Keratinocyte (primary cell): ENCODE results near the gene DDX39B. TPM values are rescaled to one million over a fixed set of nuclear protein-coding genes. Genes with fewer than 3 reads are reported as not detected.

Experiments
- DNase-seq: peaks from one replicate; pipeline ENCODE4 v3.0.0-alpha.2; 2011; ENCODE audit warnings: low read depth, missing footprints, low spot score
- FAIRE-seq: peaks from 2 replicates; lab custom pipeline; 2011; peaks lifted over from hg19 to GRCh38; lab: Jason Lieb, UNC
- H2AFZ ChIP-seq: 2 replicates; pipeline ENCODE4 v1.6.0; 2012; ENCODE audit warnings: low read length, control low read depth, inconsistent platforms; ENCODE audit not compliant: control insufficient read depth
- H3K27ac ChIP-seq: 2 replicates; pipeline ENCODE4 v1.5.1; 2011; ENCODE audit warnings: low read length; ENCODE audit not compliant: control insufficient read depth, insufficient read depth
- H3K27me3 ChIP-seq: 3 replicates; pipeline ENCODE4 v1.6.0; 2011; ENCODE audit warnings: low read length; ENCODE audit not compliant: control insufficient read depth, insufficient read depth; ENCODE audit errors: extremely low read depth
- H3K36me3 ChIP-seq, 2 experiments: 2 replicates in 1 of 2; 3 replicates in 1 of 2; pipeline ENCODE4 v1.5.1; 2011; ENCODE audit warnings: low read length in 2 of 2, mild to moderate bottlenecking in 1 of 2; ENCODE audit not compliant: control insufficient read depth in 2 of 2, insufficient read depth in 2 of 2; ENCODE audit errors: extremely low read depth in 1 of 2
- H3K4me1 ChIP-seq: 3 replicates; pipeline ENCODE4 v1.5.1; 2011; ENCODE audit warnings: low read length; ENCODE audit not compliant: control insufficient read depth, insufficient read depth; ENCODE audit errors: extremely low read depth
- H3K4me2 ChIP-seq: 3 replicates; pipeline ENCODE4 v1.6.0; 2011; ENCODE audit warnings: low read depth, low read length; ENCODE audit not compliant: control insufficient read depth, insufficient read depth; ENCODE audit errors: extremely low read depth
- H3K4me3 ChIP-seq, 3 experiments: fragments of 200-600 bp in 1 of 3; sonication (generic) in 1 of 3; 2 replicates in 2 of 3; 3 replicates in 1 of 3; pipeline ENCODE4 v1.5.1; 2011 to 2016; ENCODE audit warnings: low read length in 3 of 3, mild to moderate bottlenecking in 3 of 3, control low read depth in 2 of 3, inconsistent platforms in 1 of 3, low read depth in 1 of 3, mixed read lengths in 1 of 3, mixed run types in 1 of 3, moderate library complexity in 1 of 3; ENCODE audit not compliant: control insufficient read depth in 2 of 3, insufficient read depth in 2 of 3; ENCODE audit errors: extremely low read depth in 1 of 3
- H3K79me2 ChIP-seq: 2 replicates; pipeline ENCODE4 v1.6.0; 2012; ENCODE audit warnings: low read length; ENCODE audit not compliant: control insufficient read depth, insufficient read depth
- H3K9ac ChIP-seq: 3 replicates; pipeline ENCODE4 v1.6.0; 2011; ENCODE audit warnings: low read length; ENCODE audit not compliant: control insufficient read depth, insufficient read depth; ENCODE audit errors: extremely low read depth
- H3K9me1 ChIP-seq: 3 replicates; pipeline ENCODE4 v1.6.0; 2011; ENCODE audit warnings: low read length; ENCODE audit not compliant: control insufficient read depth, insufficient read depth; ENCODE audit errors: extremely low read depth
- H3K9me3 ChIP-seq: 2 replicates; pipeline ENCODE4 v1.5.1; 2012; ENCODE audit warnings: low read depth, low read length; ENCODE audit not compliant: control insufficient read depth
- H4K20me1 ChIP-seq: 3 replicates; pipeline ENCODE4 v1.6.0; 2011; ENCODE audit warnings: low read length; ENCODE audit not compliant: control insufficient read depth, insufficient read depth; ENCODE audit errors: extremely low read depth
- CTCF ChIP-seq, 3 experiments: IDR thresholded peaks in 1 of 3; conservative IDR thresholded peaks in 1 of 3; optimal IDR thresholded peaks in 1 of 3; 2 replicates in 2 of 3; 3 replicates in 1 of 3; pipeline versions ENCODE3 to v1.5.1; 2011; ENCODE audit warnings: low read length in 3 of 3, mild to moderate bottlenecking in 3 of 3, moderate library complexity in 2 of 3, control low read depth in 1 of 3, inconsistent platforms in 1 of 3; ENCODE audit not compliant: insufficient read depth in 2 of 3; ENCODE audit errors: extremely low read depth in 1 of 3
- EZH2 ChIP-seq: IDR thresholded peaks from one replicate; pipeline ENCODE4 v1.6.1; 2012; ENCODE audit warnings: inconsistent platforms, mild to moderate bottlenecking, low read length, moderate library complexity
- dilution Hi-C: fragments of 300-500 bp; cut with MboI; formaldehyde crosslinking; loops from one replicate; pipeline ENCODE4 v1.7.0; 2020; ENCODE audit warnings: low sequenced_read_pairs; ENCODE audit not compliant: extremely low pct_ligation_motif_present
- polyA plus RNA-seq, 5 experiments: library from polyadenylated mRNA; depleted of rRNA in 3 of 5; stranded (reverse) in 3 of 5; stranded (forward) in 1 of 5; unstranded in 1 of 5; fragments of >200 nt; gene quantifications; 1 replicate in 1 of 5; 2 replicates in 3 of 5; 3 replicates in 1 of 5; pipeline versions ENCODE4 v1.2.1 to v1.2.3, GENCODE V29; 2011 to 2012; ENCODE audit warnings: missing spikeins in 2 of 5, low read depth in 1 of 5, low replicate concordance in 1 of 5

DDX39B gene
- polyA plus RNA-seq, 1 donor (not counting 4 experiments of a cell fraction or from before 2014, with no cell fraction given) = 314 TPM

DNA sequence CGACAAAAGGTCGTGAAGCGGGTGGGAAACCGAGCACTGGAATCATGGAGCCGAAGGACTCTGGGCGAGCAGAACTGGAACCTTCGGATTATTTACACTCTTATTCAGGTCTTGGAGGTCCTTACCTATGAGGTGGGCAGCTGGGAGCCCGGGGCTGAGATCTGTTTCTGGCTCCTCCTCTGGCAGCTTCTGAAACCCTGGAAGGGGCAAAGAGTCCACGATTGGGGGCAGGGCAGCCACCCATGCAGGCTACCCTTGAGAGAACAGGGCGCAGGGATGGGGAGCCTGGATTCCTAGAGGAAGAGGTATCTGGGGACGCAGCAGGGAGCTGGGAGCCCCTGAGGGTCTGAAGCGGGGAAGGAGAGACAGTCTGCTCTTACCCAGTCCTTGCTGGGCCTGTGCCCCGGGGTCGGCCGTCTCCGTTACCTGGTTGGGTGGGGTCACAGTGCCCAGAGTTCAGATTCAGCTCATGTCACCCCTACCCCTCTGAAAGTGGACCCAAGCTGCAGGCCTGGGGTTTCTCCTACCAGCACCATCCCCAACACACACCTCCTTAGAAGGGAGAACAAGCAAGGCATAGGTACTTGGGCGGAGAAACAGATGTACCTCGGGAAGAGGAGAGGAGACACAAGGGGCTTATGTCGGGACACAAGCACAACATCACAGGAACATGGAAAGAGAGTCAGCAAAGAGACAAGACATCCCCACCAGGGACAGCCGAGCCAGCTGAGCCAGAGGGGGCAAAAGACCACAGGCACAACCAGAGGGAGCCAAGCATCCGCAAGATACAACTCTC is 39.8 kb upstream of the DDX39B start:
- dilution Hi-C loops = no loop called here
- peak overlapping the region; percentile 59 for H3K27ac ChIP-seq
- no peak for FAIRE-seq

GRCh38 chr6:31580807-31581433 is 39.1 kb upstream of the DDX39B start:
- FAIRE-seq (no peak), DNase-seq (no peak)
- H3K9me3 ChIP-seq = no peaks in the 10 kb centered on the region
- no peaks in the 10 kb centered on the region for H3K36me3 ChIP-seq
- peak overlapping the region; percentile 50 to 90 (median 85) for H3K4me3 ChIP-seq
- no peaks in the 10 kb centered on the region for H3K9me1 ChIP-seq
- peak overlapping the region; percentile 59 for H3K27ac ChIP-seq
- TF ChIP-seq CTCF (optimal IDR thresholded peaks at IDR 0.05 in 1 of 3, IDR thresholded peaks at IDR 0.05 in 1 of 3, conservative IDR thresholded peaks at IDR 0.05 in 1 of 3; ENCODE audit: extremely low read depth in 1 of 3, insufficient read depth in 2 of 3, low read length in 3 of 3) = peak; percentile 76 to 97 (median 79)
- TF ChIP-seq EZH2 = no peak
- peak overlapping the region; percentile 93 for H3K4me2 ChIP-seq
- H3K27me3 ChIP-seq = no peaks in the 10 kb centered on the region
- H3K79me2 ChIP-seq = no peaks in the 10 kb centered on the region
- dilution Hi-C loops = no loop called here
- no peaks in the 10 kb centered on the region for H4K20me1 ChIP-seq
- peaks cover 15% of the 10 kb centered on the region for H3K4me1 ChIP-seq
- peak overlapping the region; percentile 87 for H3K9ac ChIP-seq
- H2AFZ ChIP-seq = peak overlapping the region; percentile 97

More for the DNA sequence above, 39.8 kb upstream of the DDX39B start:
- no peaks in the 10 kb centered on the region for H3K36me3 ChIP-seq
- peak overlapping the region; percentile 87 for H3K9ac ChIP-seq
- H3K27me3 ChIP-seq = no peaks in the 10 kb centered on the region
- peak overlapping the region; percentile 97 for H2AFZ ChIP-seq
- TF ChIP-seq EZH2 (no peak), CTCF (optimal IDR thresholded peaks at IDR 0.05 in 1 of 3, IDR thresholded peaks at IDR 0.05 in 1 of 3, conservative IDR thresholded peaks at IDR 0.05 in 1 of 3; ENCODE audit: extremely low read depth in 1 of 3, insufficient read depth in 2 of 3, low read length in 3 of 3) (no peak)
- H4K20me1 ChIP-seq = no peaks in the 10 kb centered on the region
- H3K9me3 ChIP-seq = no peaks in the 10 kb centered on the region
- peak overlapping the region; percentile 93 for H3K4me2 ChIP-seq
- H3K4me1 ChIP-seq = peaks cover 15% of the 10 kb centered on the region
- no peak for DNase-seq
- no peaks in the 10 kb centered on the region for H3K9me1 ChIP-seq
- no peaks in the 10 kb centered on the region for H3K79me2 ChIP-seq
- peak overlapping the region; percentile 50 to 90 (median 85) for H3K4me3 ChIP-seq
